Caco-2 (cell line): ENCODE results near the gene LHX2. TPM values are rescaled to one million over a fixed set of nuclear protein-coding genes. Genes with fewer than 3 reads are reported as not detected.
A peak's percentile ranks its signal among the peaks of the same experiment; 100 is the strongest.

Experiments
- BruUV-seq: library from RNA; stranded (reverse); fragments of 400-500 nt; replicated peaks from 2 replicates; lab custom pipeline; 2021; lab: Mats Ljungman, UMichigan
- CTCF ChIA-PET: fragments of 300-600 bp; sonication (Branson Sonifier 250); formaldehyde crosslinking; loops from one replicate; lab custom pipeline; 2022; ENCODE audit warnings: antibody characterized with exemption; lab: Charles Lee
- POLR2A ChIA-PET: fragments of 300-600 bp; sonication (Branson Sonifier 250); formaldehyde crosslinking; loops from one replicate; lab custom pipeline; 2022; ENCODE audit warnings: antibody characterized with exemption; lab: Charles Lee
- DNase-seq, 2 experiments: peaks; one replicate each; pipeline versions ENCODE4 v3.0.0 to v3.0.0-alpha.2; 2020 to 2022
- H3K27me3 ChIP-seq: replicated peaks from 2 replicates; pipeline ENCODE4 v1.6.0; 2011; ENCODE audit warnings: low read length; ENCODE audit not compliant: control insufficient read depth, insufficient read depth
- H3K36me3 ChIP-seq: 2 replicates; pipeline ENCODE4 v1.5.1; 2011; ENCODE audit warnings: low read length; ENCODE audit not compliant: control insufficient read depth, insufficient read depth
- H3K4me1 ChIP-seq: fragments of 250-450 bp; sonication (Bioruptor Pico); 2 replicates; pipeline ENCODE4 v1.5.1; 2020; ENCODE audit warnings: mild to moderate bottlenecking
- H3K4me3 ChIP-seq: 2 replicates; pipeline ENCODE4 v1.5.1; 2011; ENCODE audit warnings: low read depth, mild to moderate bottlenecking, control low read depth, low read length
- H3K9me3 ChIP-seq: fragments of 250-450 bp; sonication (Bioruptor Pico); 2 replicates; pipeline ENCODE4 v1.5.1; 2020; ENCODE audit warnings: mild to moderate bottlenecking, moderate library complexity
- H3K27ac Mint-ChIP-seq: one replicate; pipeline ENCODE4 v1.8.0; 2022; ENCODE audit warnings: mixed read lengths; ENCODE audit not compliant: unreplicated experiment
- H3K27me3 Mint-ChIP-seq: one replicate; pipeline ENCODE4 v1.8.0; 2022; ENCODE audit warnings: mixed read lengths; ENCODE audit not compliant: insufficient read depth, unreplicated experiment
- H3K36me3 Mint-ChIP-seq: one replicate; pipeline ENCODE4 v1.8.0; 2022; ENCODE audit warnings: mild to moderate bottlenecking, mixed read lengths; ENCODE audit not compliant: insufficient read depth, unreplicated experiment
- H3K4me1 Mint-ChIP-seq: one replicate; pipeline ENCODE4 v1.8.0; 2022; ENCODE audit warnings: low read depth, mixed read lengths; ENCODE audit not compliant: unreplicated experiment
- H3K4me3 Mint-ChIP-seq: one replicate; pipeline ENCODE4 v1.8.0; 2022; ENCODE audit warnings: mild to moderate bottlenecking, moderate library complexity, mixed read lengths; ENCODE audit not compliant: unreplicated experiment
- H3K9me3 Mint-ChIP-seq: one replicate; pipeline ENCODE4 v1.8.0; 2022; ENCODE audit warnings: mixed read lengths; ENCODE audit not compliant: unreplicated experiment
- CTCF ChIP-seq, 2 experiments: fragments of 200-600 bp in 1 of 2; IDR thresholded peaks; 1 replicate in 1 of 2; 2 replicates in 1 of 2; pipeline versions ENCODE4 v1.5.1 to v1.8.0; 2011 to 2022; ENCODE audit warnings: antibody characterized with exemption in 1 of 2, control low read depth in 1 of 2, inconsistent platforms in 1 of 2, low read depth in 1 of 2, low read length in 1 of 2, mild to moderate bottlenecking in 1 of 2, moderate library complexity in 1 of 2; ENCODE audit not compliant: insufficient read depth in 1 of 2, severe bottlenecking in 1 of 2, unreplicated experiment in 1 of 2
- intact Hi-C: fragments of 100-400 bp; cut with micrococcal nuclease; formaldehyde crosslinking; loops from one replicate; pipeline ENCODE4 v1.10.0; 2022; ENCODE audit not compliant: unreplicated experiment
- total RNA-seq: library from RNA; stranded (reverse); gene quantifications from 2 replicates; pipeline ENCODE4 v1.2.3, GENCODE V29; 2022

LHX2 gene
- total RNA-seq, 1 experiment from 2014 or later, result 4.0 TPM

GRCh38 chr9:124000784-124001457 is 10.6 kb upstream of the LHX2 start:
- ChIA-PET POLR2A (no interaction called here), CTCF (no interaction called here)
- TF ChIP-seq CTCF (IDR thresholded peaks at IDR 0.05; ENCODE audit: insufficient read depth in 1 of 2, low read depth in 1 of 2, low read length in 1 of 2, severe bottlenecking in 1 of 2, unreplicated experiment in 1 of 2), result no peak
- H3K4me3 Mint-ChIP-seq, result peak overlapping the region; percentile 65
- no peak overlapping the region for H3K4me3 ChIP-seq
- H3K27me3 Mint-ChIP-seq, result peaks cover 59% of the 10 kb centered on the region
- H3K36me3 ChIP-seq, result no peaks in the 10 kb centered on the region
- no peaks in the 10 kb centered on the region for H3K9me3 Mint-ChIP-seq
- H3K27ac Mint-ChIP-seq, result no peak overlapping the region
- no peaks in the 10 kb centered on the region for H3K36me3 Mint-ChIP-seq
- H3K4me1 Mint-ChIP-seq, result peaks cover 5% of the 10 kb centered on the region
- H3K4me1 ChIP-seq, result 0 out of 2 replicates have a peak, but pooled peaks cover 6% of the 10 kb centered on the region
- no TSS peak for BruUV-seq
- H3K27me3 ChIP-seq, result peaks cover 16% of the 10 kb centered on the region
- no peaks in the 10 kb centered on the region for H3K9me3 ChIP-seq
- no peak for DNase-seq
- intact Hi-C loops, result no loop called here

- ChIA-PET POLR2A (no interaction called here), CTCF (no interaction called here)
- Mint-ChIP-seq H3K4me3 (no peak overlapping the region), H3K36me3 (no peaks in the 10 kb centered on the region), H3K27ac (no peak overlapping the region), H3K27me3 (peaks cover 56% of the 10 kb centered on the region), H3K9me3 (no peaks in the 10 kb centered on the region), H3K4me1 (peaks cover 5% of the 10 kb centered on the region)
- no peak for DNase-seq
- intact Hi-C loops, result no loop called here
- BruUV-seq, result no TSS peak
- Histone ChIP-seq H3K9me3 (no peaks in the 10 kb centered on the region), H3K36me3 (no peaks in the 10 kb centered on the region), H3K4me3 (no peak overlapping the region), H3K4me1 (peaks cover 11% of the 10 kb centered on the region), H3K27me3 (peaks cover 16% of the 10 kb centered on the region)
- TF ChIP-seq CTCF (IDR thresholded peaks at IDR 0.05; ENCODE audit: insufficient read depth in 1 of 2, low read depth in 1 of 2, low read length in 1 of 2, severe bottlenecking in 1 of 2, unreplicated experiment in 1 of 2), result no peak
Measured at GRCh38 chr9:124001458-124001799, 10.1 kb upstream of the LHX2 start.

- Histone ChIP-seq H3K4me1 (peaks cover 16% of the 10 kb centered on the region), H3K9me3 (no peaks in the 10 kb centered on the region), H3K36me3 (no peaks in the 10 kb centered on the region), H3K4me3 (no peak overlapping the region), H3K27me3 (peaks cover 17% of the 10 kb centered on the region)
- Mint-ChIP-seq H3K27ac (no peak overlapping the region), H3K4me1 (peaks cover 11% of the 10 kb centered on the region), H3K9me3 (no peaks in the 10 kb centered on the region), H3K36me3 (no peaks in the 10 kb centered on the region), H3K4me3 (no peak overlapping the region), H3K27me3 (peaks cover 54% of the 10 kb centered on the region)
- TF ChIP-seq CTCF (IDR thresholded peaks at IDR 0.05; ENCODE audit: insufficient read depth in 1 of 2, low read depth in 1 of 2, low read length in 1 of 2, severe bottlenecking in 1 of 2, unreplicated experiment in 1 of 2), result no peak
- POLR2A ChIA-PET, result no interaction called here
- no peak for DNase-seq
- intact Hi-C loops, result no loop called here
- CTCF ChIA-PET, result interaction anchor here (0.6 kb wide), 1 partner anchor 413 kb away, joined by 7 read pairs; no protein-coding TSS in a partner anchor
- no TSS peak for BruUV-seq
Measured at GRCh38 chr9:124001866-124002525, 9.6 kb upstream of the LHX2 start.
